Astrocyte (in vitro differentiated cells and primary cell): ENCODE measurements around the gene RNU6-1. TPM values are rescaled to one million over a fixed set of nuclear protein-coding genes. Genes with fewer than 3 reads are reported as not detected.

Experiments
- DNase-seq: peaks from one replicate; pipeline ENCODE4 v3.0.0-alpha.2; 2010; ENCODE audit warnings: low read depth
- FAIRE-seq: peaks from 2 replicates; lab custom pipeline; 2011; peaks lifted over from hg19 to GRCh38; lab: Jason Lieb, UNC
- H2AFZ ChIP-seq: 2 replicates; pipeline ENCODE4 v1.6.0; 2012; ENCODE audit warnings: low read depth, low read length, inconsistent platforms
- H3K27ac ChIP-seq: 2 replicates; pipeline ENCODE4 v1.5.1; 2011; ENCODE audit warnings: low read depth, low read length, inconsistent platforms
- H3K27me3 ChIP-seq: 2 replicates; pipeline ENCODE4 v1.6.0; 2011; ENCODE audit warnings: low read length, inconsistent platforms; ENCODE audit not compliant: insufficient read depth
- H3K36me3 ChIP-seq: 2 replicates; pipeline ENCODE4 v1.5.1; 2011; ENCODE audit warnings: low read length, inconsistent platforms; ENCODE audit not compliant: insufficient read depth
- H3K4me1 ChIP-seq: 2 replicates; pipeline ENCODE4 v1.5.1; 2011; ENCODE audit warnings: low read length, inconsistent platforms; ENCODE audit not compliant: insufficient read depth
- H3K4me2 ChIP-seq: 2 replicates; pipeline ENCODE4 v1.6.0; 2012; ENCODE audit warnings: low read length, inconsistent platforms
- H3K4me3 ChIP-seq: 2 replicates; pipeline ENCODE4 v1.5.1; 2011; ENCODE audit warnings: low read depth, mild to moderate bottlenecking, low read length, inconsistent platforms; ENCODE audit not compliant: insufficient read depth
- H3K79me2 ChIP-seq: 2 replicates; pipeline ENCODE4 v1.6.0; 2012; ENCODE audit warnings: mild to moderate bottlenecking, low read length, inconsistent platforms; ENCODE audit not compliant: insufficient read depth
- H3K9ac ChIP-seq: 2 replicates; pipeline ENCODE4 v1.6.0; 2012; ENCODE audit warnings: mild to moderate bottlenecking, low read length, inconsistent platforms
- H3K9me3 ChIP-seq: 2 replicates; pipeline ENCODE4 v1.5.1; 2012; ENCODE audit warnings: low read depth, mild to moderate bottlenecking, low read length, inconsistent platforms; ENCODE audit not compliant: insufficient read depth
- H4K20me1 ChIP-seq: 2 replicates; pipeline ENCODE4 v1.6.0; 2012; ENCODE audit warnings: low read length, inconsistent platforms; ENCODE audit not compliant: insufficient read depth
- H3K27ac Mint-ChIP-seq: one replicate; pipeline ENCODE4 v1.8.0; 2021; ENCODE audit warnings: mild to moderate bottlenecking, mixed read lengths; ENCODE audit not compliant: unreplicated experiment
- H3K27me3 Mint-ChIP-seq: one replicate; pipeline ENCODE4 v1.8.0; 2021; ENCODE audit warnings: low read depth, mixed read lengths; ENCODE audit not compliant: unreplicated experiment
- H3K36me3 Mint-ChIP-seq: one replicate; pipeline ENCODE4 v1.8.0; 2021; ENCODE audit warnings: low read depth, mixed read lengths; ENCODE audit not compliant: unreplicated experiment
- H3K4me1 Mint-ChIP-seq: one replicate; pipeline ENCODE4 v1.8.0; 2021; ENCODE audit warnings: low read depth, mixed read lengths; ENCODE audit not compliant: unreplicated experiment
- H3K4me3 Mint-ChIP-seq: one replicate; pipeline ENCODE4 v1.8.0; 2021; ENCODE audit warnings: mild to moderate bottlenecking, moderate library complexity, mixed read lengths; ENCODE audit not compliant: unreplicated experiment
- H3K9me3 Mint-ChIP-seq: one replicate; pipeline ENCODE4 v1.8.0; 2021; ENCODE audit warnings: mild to moderate bottlenecking, mixed read lengths; ENCODE audit not compliant: unreplicated experiment
- CTCF ChIP-seq: IDR thresholded peaks from 2 replicates; pipeline ENCODE4 v1.5.1; 2011; ENCODE audit warnings: low read depth, mild to moderate bottlenecking, inconsistent platforms, low read length, moderate library complexity; ENCODE audit not compliant: insufficient read depth
- EZH2 ChIP-seq: IDR thresholded peaks from 2 replicates; pipeline ENCODE4 v1.6.1; 2012; ENCODE audit warnings: mild to moderate bottlenecking, low read length, inconsistent platforms; ENCODE audit not compliant: insufficient read depth
- total RNA-seq: library from RNA; stranded (reverse); gene quantifications from 2 replicates; pipeline ENCODE4 v1.2.1, GENCODE V29; 2021

RNU6-1 gene
- total RNA-seq, 1 donor from 2014 or later = not detected

- H3K4me1 ChIP-seq = peaks cover 6% of the 10 kb centered on the region
- Mint-ChIP-seq H3K4me1 (peaks cover 2% of the 10 kb centered on the region), H3K27me3 (peaks cover 81% of the 10 kb centered on the region), H3K4me3 (no peak overlapping the region), H3K9me3 (peaks cover 14% of the 10 kb centered on the region), H3K36me3 (peaks cover 1% of the 10 kb centered on the region), H3K27ac (no peak overlapping the region)
- TF ChIP-seq CTCF (no peak), EZH2 (peak; percentile 96)
- DNase-seq (no peak), FAIRE-seq (no peak)
- peak overlapping the region; percentile 5 for H3K4me2 ChIP-seq
- no peak overlapping the region for H3K4me3 ChIP-seq
- no peak overlapping the region for H3K9ac ChIP-seq
- H2AFZ ChIP-seq = no peak overlapping the region
- H3K27me3 ChIP-seq = peaks cover 79% of the 10 kb centered on the region
- no peaks in the 10 kb centered on the region for H3K79me2 ChIP-seq
- H3K9me3 ChIP-seq = peaks cover 7% of the 10 kb centered on the region
- H3K36me3 ChIP-seq = no peaks in the 10 kb centered on the region
- H4K20me1 ChIP-seq = peaks cover 27% of the 10 kb centered on the region
- H3K27ac ChIP-seq = no peak overlapping the region
Measured at GRCh38 chr15:67820122-67820991, 19.5 kb downstream of the RNU6-1 start.

GRCh38 chr15:67819636-67820035 is 20.2 kb downstream of the RNU6-1 start:
- Histone ChIP-seq H3K4me2 (no peak overlapping the region), H3K4me3 (no peak overlapping the region), H2AFZ (no peak overlapping the region), H4K20me1 (peaks cover 23% of the 10 kb centered on the region), H3K9me3 (peaks cover 7% of the 10 kb centered on the region), H3K27ac (no peak overlapping the region), H3K9ac (no peak overlapping the region), H3K36me3 (no peaks in the 10 kb centered on the region), H3K4me1 (peaks cover 6% of the 10 kb centered on the region), H3K27me3 (peaks cover 74% of the 10 kb centered on the region), H3K79me2 (no peaks in the 10 kb centered on the region)
- DNase-seq (no peak), FAIRE-seq (no peak)
- peaks cover 2% of the 10 kb centered on the region for H3K4me1 Mint-ChIP-seq
- TF ChIP-seq CTCF = no peak
- TF ChIP-seq EZH2 = no peak
- H3K27me3 Mint-ChIP-seq = peaks cover 78% of the 10 kb centered on the region
- no peak overlapping the region for H3K27ac Mint-ChIP-seq
- H3K4me3 Mint-ChIP-seq = no peak overlapping the region
- peaks cover 1% of the 10 kb centered on the region for H3K36me3 Mint-ChIP-seq
- peaks cover 14% of the 10 kb centered on the region for H3K9me3 Mint-ChIP-seq

GRCh38 chr15:67818464-67818863 is 21.4 kb downstream of the RNU6-1 start:
- peaks cover 13% of the 10 kb centered on the region for H4K20me1 ChIP-seq
- no peak overlapping the region for H3K4me3 ChIP-seq
- no peak overlapping the region for H3K9ac ChIP-seq
- peaks cover 4% of the 10 kb centered on the region for H3K9me3 ChIP-seq
- Mint-ChIP-seq H3K27ac (no peak overlapping the region), H3K27me3 (peaks cover 69% of the 10 kb centered on the region), H3K9me3 (peaks cover 9% of the 10 kb centered on the region), H3K4me3 (no peak overlapping the region), H3K36me3 (peaks cover 1% of the 10 kb centered on the region), H3K4me1 (no peaks in the 10 kb centered on the region)
- no peaks in the 10 kb centered on the region for H3K79me2 ChIP-seq
- H2AFZ ChIP-seq = no peak overlapping the region
- no peak for TF ChIP-seq CTCF
- TF ChIP-seq EZH2 = no peak
- no peak for FAIRE-seq
- peaks cover 4% of the 10 kb centered on the region for H3K4me1 ChIP-seq
- peaks cover 63% of the 10 kb centered on the region for H3K27me3 ChIP-seq
- H3K4me2 ChIP-seq = no peak overlapping the region
- no peak overlapping the region for H3K27ac ChIP-seq
- H3K36me3 ChIP-seq = no peaks in the 10 kb centered on the region
- no peak for DNase-seq
